H1 (cell line): ENCODE measurements around the gene SPEF1. TPM values are rescaled to one million over a fixed set of nuclear protein-coding genes. Genes with fewer than 3 reads are reported as not detected.

Experiments
- CEBPB ChIP-seq: IDR thresholded peaks from 2 replicates; pipeline ENCODE4 v1.6.1; 2012; ENCODE audit warnings: low read depth, low read length
- NANOG ChIP-seq: IDR thresholded peaks from 2 replicates; pipeline ENCODE4 v1.6.1; 2011; ENCODE audit warnings: low read length, low read depth, mild to moderate bottlenecking, inconsistent platforms; ENCODE audit not compliant: insufficient read depth, poor library complexity, severe bottlenecking
- polyA plus RNA-seq, 7 experiments: library from polyadenylated mRNA; depleted of rRNA in 3 of 7; stranded (reverse) in 5 of 7; unstranded in 2 of 7; fragments of >200 nt in 5 of 7; fragments of 200-250 nt in 2 of 7; gene quantifications; 1 replicate in 5 of 7; 2 replicates in 1 of 7; 4 replicates in 1 of 7; pipeline versions ENCODE4 v1.2.1 to v1.2.3, GENCODE V29; 2011 to 2013; ENCODE audit warnings: missing spikeins in 2 of 7, mixed read lengths in 2 of 7
- total RNA-seq: library from RNA; stranded (reverse); fragmentation: NEBNext Ultra II Directional; extraction: Animal tissue kit (Norgen Biotek cat#: 25700); gene quantifications from 2 replicates; pipeline ENCODE4 v1.2.1, GENCODE V29; 2021

Gene SPEF1
- total and polyA plus RNA-seq, 2 of the 8 experiments (the other 6 are each of a cell fraction or from before 2014, with no cell fraction given): 0.51 to 0.71 TPM

- no peak for TF ChIP-seq NANOG
- no peak for TF ChIP-seq CEBPB
Observed at GRCh38 chr20:3748073-3748472, 33.2 kb downstream of the SPEF1 start (continued).
